ENCODE data around the gene IL1RAPL1. TPM values are rescaled to one million over a fixed set of nuclear protein-coding genes. Genes with fewer than 3 reads are reported as not detected.

IL1RAPL1 gene
- total and polyA plus RNA-seq, 2 experiments from 2014 or later, result 0.18 to 0.49 TPM

DNA sequence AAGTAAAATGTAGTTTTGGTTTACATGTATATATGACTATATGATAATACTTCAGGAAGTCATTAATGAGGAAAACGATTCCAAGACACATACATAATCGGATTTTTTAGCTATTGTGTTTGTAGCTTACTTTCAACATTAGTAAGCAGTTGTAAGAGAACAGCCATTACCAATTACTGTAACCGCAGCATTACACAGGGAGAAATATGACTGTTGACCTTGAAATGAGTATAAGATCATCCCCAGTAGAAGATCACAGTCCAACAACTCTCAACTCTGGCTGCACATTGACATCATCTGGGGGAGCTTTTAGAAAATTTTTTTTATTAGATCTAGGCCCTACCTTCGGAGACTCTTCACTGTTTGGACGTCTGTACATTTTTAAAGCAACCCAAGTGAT is 866.1 kb downstream of the IL1RAPL1 start:
- H3K79me2 ChIP-seq (replicated peaks; ENCODE audit: insufficient read depth), result no peaks in the 10 kb centered on the region
- H4K20me1 ChIP-seq (replicated peaks; ENCODE audit: insufficient read depth), result no peaks in the 10 kb centered on the region
- no peaks in the 10 kb centered on the region for H3K4me1 Mint-ChIP-seq
- H3F3A ChIP-seq (replicated peaks; ENCODE audit: low read depth), result no peaks in the 10 kb centered on the region
- no peaks in the 10 kb centered on the region for H3K36me3 Mint-ChIP-seq (ENCODE audit: low read depth)
- no peak for DNase-seq (ENCODE audit: low spot score)
- no peak overlapping the region for H3K27ac ChIP-seq (ENCODE audit: low read depth)
- H3K9me3 Mint-ChIP-seq, result no peaks in the 10 kb centered on the region
- H3K36me3 ChIP-seq (ENCODE audit: insufficient read depth), result no peaks in the 10 kb centered on the region
- H3K4me3 Mint-ChIP-seq, result no peak overlapping the region
- no peaks in the 10 kb centered on the region for H3K4me1 ChIP-seq (ENCODE audit: insufficient read depth)
- H3K4me3 ChIP-seq, result no peak overlapping the region
- no peaks in the 10 kb centered on the region for H3K27me3 ChIP-seq (ENCODE audit: insufficient read depth)
- TF ChIP-seq CREB1 (CRISPR knock-in tag; IDR thresholded peaks at IDR 0.05; ENCODE audit: low read depth), result no peak
- TF ChIP-seq, protein P1, sequence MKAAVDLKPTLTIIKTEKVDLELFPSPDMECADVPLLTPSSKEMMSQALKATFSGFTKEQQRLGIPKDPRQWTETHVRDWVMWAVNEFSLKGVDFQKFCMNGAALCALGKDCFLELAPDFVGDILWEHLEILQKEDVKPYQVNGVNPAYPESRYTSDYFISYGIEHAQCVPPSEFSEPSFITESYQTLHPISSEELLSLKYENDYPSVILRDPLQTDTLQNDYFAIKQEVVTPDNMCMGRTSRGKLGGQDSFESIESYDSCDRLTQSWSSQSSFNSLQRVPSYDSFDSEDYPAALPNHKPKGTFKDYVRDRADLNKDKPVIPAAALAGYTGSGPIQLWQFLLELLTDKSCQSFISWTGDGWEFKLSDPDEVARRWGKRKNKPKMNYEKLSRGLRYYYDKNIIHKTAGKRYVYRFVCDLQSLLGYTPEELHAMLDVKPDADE (IDR thresholded peaks at IDR 0.05), result no peak
- TF ChIP-seq, protein P2, sequence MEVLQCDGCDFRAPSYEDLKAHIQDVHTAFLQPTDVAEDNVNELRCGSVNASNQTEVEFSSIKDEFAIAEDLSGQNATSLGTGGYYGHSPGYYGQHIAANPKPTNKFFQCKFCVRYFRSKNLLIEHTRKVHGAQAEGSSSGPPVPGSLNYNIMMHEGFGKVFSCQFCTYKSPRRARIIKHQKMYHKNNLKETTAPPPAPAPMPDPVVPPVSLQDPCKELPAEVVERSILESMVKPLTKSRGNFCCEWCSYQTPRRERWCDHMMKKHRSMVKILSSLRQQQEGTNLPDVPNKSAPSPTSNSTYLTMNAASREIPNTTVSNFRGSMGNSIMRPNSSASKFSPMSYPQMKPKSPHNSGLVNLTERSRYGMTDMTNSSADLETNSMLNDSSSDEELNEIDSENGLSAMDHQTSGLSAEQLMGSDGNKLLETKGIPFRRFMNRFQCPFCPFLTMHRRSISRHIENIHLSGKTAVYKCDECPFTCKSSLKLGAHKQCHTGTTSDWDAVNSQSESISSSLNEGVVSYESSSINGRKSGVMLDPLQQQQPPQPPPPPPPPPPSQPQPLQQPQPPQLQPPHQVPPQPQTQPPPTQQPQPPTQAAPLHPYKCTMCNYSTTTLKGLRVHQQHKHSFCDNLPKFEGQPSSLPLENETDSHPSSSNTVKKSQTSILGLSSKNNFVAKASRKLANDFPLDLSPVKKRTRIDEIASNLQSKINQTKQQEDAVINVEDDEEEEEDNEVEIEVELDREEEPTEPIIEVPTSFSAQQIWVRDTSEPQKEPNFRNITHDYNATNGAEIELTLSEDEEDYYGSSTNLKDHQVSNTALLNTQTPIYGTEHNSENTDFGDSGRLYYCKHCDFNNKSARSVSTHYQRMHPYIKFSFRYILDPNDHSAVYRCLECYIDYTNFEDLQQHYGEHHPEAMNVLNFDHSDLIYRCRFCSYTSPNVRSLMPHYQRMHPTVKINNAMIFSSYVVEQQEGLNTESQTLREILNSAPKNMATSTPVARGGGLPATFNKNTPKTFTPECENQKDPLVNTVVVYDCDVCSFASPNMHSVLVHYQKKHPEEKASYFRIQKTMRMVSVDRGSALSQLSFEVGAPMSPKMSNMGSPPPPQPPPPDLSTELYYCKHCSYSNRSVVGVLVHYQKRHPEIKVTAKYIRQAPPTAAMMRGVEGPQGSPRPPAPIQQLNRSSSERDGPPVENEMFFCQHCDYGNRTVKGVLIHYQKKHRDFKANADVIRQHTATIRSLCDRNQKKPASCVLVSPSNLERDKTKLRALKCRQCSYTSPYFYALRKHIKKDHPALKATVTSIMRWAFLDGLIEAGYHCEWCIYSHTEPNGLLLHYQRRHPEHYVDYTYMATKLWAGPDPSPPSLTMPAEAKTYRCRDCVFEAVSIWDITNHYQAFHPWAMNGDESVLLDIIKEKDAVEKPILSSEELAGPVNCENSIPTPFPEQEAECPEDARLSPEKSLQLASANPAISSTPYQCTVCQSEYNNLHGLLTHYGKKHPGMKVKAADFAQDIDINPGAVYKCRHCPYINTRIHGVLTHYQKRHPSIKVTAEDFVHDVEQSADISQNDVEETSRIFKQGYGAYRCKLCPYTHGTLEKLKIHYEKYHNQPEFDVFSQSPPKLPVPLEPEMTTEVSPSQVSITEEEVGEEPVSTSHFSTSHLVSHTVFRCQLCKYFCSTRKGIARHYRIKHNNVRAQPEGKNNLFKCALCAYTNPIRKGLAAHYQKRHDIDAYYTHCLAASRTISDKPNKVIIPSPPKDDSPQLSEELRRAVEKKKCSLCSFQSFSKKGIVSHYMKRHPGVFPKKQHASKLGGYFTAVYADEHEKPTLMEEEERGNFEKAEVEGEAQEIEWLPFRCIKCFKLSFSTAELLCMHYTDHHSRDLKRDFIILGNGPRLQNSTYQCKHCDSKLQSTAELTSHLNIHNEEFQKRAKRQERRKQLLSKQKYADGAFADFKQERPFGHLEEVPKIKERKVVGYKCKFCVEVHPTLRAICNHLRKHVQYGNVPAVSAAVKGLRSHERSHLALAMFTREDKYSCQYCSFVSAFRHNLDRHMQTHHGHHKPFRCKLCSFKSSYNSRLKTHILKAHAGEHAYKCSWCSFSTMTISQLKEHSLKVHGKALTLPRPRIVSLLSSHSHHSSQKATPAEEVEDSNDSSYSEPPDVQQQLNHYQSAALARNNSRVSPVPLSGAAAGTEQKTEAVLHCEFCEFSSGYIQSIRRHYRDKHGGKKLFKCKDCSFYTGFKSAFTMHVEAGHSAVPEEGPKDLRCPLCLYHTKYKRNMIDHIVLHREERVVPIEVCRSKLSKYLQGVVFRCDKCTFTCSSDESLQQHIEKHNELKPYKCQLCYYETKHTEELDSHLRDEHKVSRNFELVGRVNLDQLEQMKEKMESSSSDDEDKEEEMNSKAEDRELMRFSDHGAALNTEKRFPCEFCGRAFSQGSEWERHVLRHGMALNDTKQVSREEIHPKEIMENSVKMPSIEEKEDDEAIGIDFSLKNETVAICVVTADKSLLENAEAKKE (CRISPR knock-in tag; IDR thresholded peaks at IDR 0.05), result no peak
- no peak for TF ChIP-seq NANOG (IDR thresholded peaks at IDR 0.05; ENCODE audit: borderline replicate concordance)
- TF ChIP-seq, protein P3, sequence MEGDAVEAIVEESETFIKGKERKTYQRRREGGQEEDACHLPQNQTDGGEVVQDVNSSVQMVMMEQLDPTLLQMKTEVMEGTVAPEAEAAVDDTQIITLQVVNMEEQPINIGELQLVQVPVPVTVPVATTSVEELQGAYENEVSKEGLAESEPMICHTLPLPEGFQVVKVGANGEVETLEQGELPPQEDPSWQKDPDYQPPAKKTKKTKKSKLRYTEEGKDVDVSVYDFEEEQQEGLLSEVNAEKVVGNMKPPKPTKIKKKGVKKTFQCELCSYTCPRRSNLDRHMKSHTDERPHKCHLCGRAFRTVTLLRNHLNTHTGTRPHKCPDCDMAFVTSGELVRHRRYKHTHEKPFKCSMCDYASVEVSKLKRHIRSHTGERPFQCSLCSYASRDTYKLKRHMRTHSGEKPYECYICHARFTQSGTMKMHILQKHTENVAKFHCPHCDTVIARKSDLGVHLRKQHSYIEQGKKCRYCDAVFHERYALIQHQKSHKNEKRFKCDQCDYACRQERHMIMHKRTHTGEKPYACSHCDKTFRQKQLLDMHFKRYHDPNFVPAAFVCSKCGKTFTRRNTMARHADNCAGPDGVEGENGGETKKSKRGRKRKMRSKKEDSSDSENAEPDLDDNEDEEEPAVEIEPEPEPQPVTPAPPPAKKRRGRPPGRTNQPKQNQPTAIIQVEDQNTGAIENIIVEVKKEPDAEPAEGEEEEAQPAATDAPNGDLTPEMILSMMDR (conservative IDR thresholded peaks at IDR 0.05; ENCODE audit: low read depth in 2 of 2), result no peak
- TF ChIP-seq POLR2AphosphoS5 (IDR thresholded peaks at IDR 0.05; ENCODE audit: low read depth), result no peak
- no peak for TF ChIP-seq ZNF114 (CRISPR knock-in tag; IDR thresholded peaks at IDR 0.05)
- TF ChIP-seq JUNB (IDR thresholded peaks at IDR 0.05; ENCODE audit: unreplicated experiment), result no peak
- TF ChIP-seq EZH2phosphoT487 (IDR thresholded peaks at IDR 0.05; ENCODE audit: unreplicated experiment), result no peak
- no peak for TF ChIP-seq STAT1 (IDR thresholded peaks at IDR 0.05; ENCODE audit: unreplicated experiment)
- no peak for TF ChIP-seq EZH2 (IDR thresholded peaks at IDR 0.05; ENCODE audit: low read depth, unreplicated experiment)
- no peak for TF ChIP-seq ZNF331 (CRISPR knock-in tag; IDR thresholded peaks at IDR 0.05; ENCODE audit: low read depth)
- TF ChIP-seq, protein P4, sequence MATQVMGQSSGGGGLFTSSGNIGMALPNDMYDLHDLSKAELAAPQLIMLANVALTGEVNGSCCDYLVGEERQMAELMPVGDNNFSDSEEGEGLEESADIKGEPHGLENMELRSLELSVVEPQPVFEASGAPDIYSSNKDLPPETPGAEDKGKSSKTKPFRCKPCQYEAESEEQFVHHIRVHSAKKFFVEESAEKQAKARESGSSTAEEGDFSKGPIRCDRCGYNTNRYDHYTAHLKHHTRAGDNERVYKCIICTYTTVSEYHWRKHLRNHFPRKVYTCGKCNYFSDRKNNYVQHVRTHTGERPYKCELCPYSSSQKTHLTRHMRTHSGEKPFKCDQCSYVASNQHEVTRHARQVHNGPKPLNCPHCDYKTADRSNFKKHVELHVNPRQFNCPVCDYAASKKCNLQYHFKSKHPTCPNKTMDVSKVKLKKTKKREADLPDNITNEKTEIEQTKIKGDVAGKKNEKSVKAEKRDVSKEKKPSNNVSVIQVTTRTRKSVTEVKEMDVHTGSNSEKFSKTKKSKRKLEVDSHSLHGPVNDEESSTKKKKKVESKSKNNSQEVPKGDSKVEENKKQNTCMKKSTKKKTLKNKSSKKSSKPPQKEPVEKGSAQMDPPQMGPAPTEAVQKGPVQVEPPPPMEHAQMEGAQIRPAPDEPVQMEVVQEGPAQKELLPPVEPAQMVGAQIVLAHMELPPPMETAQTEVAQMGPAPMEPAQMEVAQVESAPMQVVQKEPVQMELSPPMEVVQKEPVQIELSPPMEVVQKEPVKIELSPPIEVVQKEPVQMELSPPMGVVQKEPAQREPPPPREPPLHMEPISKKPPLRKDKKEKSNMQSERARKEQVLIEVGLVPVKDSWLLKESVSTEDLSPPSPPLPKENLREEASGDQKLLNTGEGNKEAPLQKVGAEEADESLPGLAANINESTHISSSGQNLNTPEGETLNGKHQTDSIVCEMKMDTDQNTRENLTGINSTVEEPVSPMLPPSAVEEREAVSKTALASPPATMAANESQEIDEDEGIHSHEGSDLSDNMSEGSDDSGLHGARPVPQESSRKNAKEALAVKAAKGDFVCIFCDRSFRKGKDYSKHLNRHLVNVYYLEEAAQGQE (IDR thresholded peaks at IDR 0.05; ENCODE audit: unreplicated experiment), result no peak
- no peak overlapping the region for H2AFZ ChIP-seq
- H3K4me2 ChIP-seq, result no peak overlapping the region
- no peak overlapping the region for H3K27ac Mint-ChIP-seq
- H3K9me2 ChIP-seq (ENCODE audit: insufficient read depth), result no peaks in the 10 kb centered on the region
- H3K27me3 Mint-ChIP-seq (ENCODE audit: insufficient read depth, low read depth, poor library complexity), result no peaks in the 10 kb centered on the region
- ATAC-seq, result no peak

All from GM23338 (cell line).